T-helper 2 cell treated with Interferon-gamma antibody and Interleukin-4, amounts not matched to agents 5 μg/mL and 100 μg/mL, for 36 hours (primary cell): Measurements from ENCODE around the gene WDR27.

Experiments used
- DNase-seq: peaks from one replicate; pipeline ENCODE4 v3.0.0; 2021; ENCODE audit warnings: low spot score
- H3K27ac Mint-ChIP-seq: one replicate; pipeline ENCODE4 v1.8.0; 2021; ENCODE audit warnings: mild to moderate bottlenecking, mixed read lengths
- H3K27me3 Mint-ChIP-seq: one replicate; pipeline ENCODE4 v1.8.0; 2021; ENCODE audit warnings: low read depth, mixed read lengths
- H3K36me3 Mint-ChIP-seq: one replicate; pipeline ENCODE4 v1.8.0; 2021; ENCODE audit warnings: low read depth, mixed read lengths
- H3K4me1 Mint-ChIP-seq: one replicate; pipeline ENCODE4 v1.8.0; 2021; ENCODE audit warnings: low read depth, mixed read lengths
- H3K4me3 Mint-ChIP-seq: one replicate; pipeline ENCODE4 v1.8.0; 2022; ENCODE audit warnings: mild to moderate bottlenecking, moderate library complexity, mixed read lengths
- H3K9me3 Mint-ChIP-seq: one replicate; pipeline ENCODE4 v1.8.0; 2021; ENCODE audit warnings: mixed read lengths

Gene WDR27

GRCh38 chr6:169501128-169501527 is 200.7 kb downstream of the WDR27 start:
- Mint-ChIP-seq H3K27ac (no peak overlapping the region), H3K4me3 (no peak overlapping the region), H3K27me3 (peaks cover 6% of the 10 kb centered on the region), H3K36me3 (no peaks in the 10 kb centered on the region), H3K9me3 (no peaks in the 10 kb centered on the region), H3K4me1 (no peaks in the 10 kb centered on the region)
- no peak for DNase-seq

- H3K4me3 Mint-ChIP-seq, result no peak overlapping the region
- no peak for DNase-seq
- H3K27ac Mint-ChIP-seq, result no peak overlapping the region
- no peaks in the 10 kb centered on the region for H3K4me1 Mint-ChIP-seq
- no peaks in the 10 kb centered on the region for H3K36me3 Mint-ChIP-seq
- H3K27me3 Mint-ChIP-seq, result peaks cover 10% of the 10 kb centered on the region
- no peaks in the 10 kb centered on the region for H3K9me3 Mint-ChIP-seq
These were observed 201.1 kb downstream of the WDR27 start for GRCh38 chr6:169500688-169501087.

DNA sequence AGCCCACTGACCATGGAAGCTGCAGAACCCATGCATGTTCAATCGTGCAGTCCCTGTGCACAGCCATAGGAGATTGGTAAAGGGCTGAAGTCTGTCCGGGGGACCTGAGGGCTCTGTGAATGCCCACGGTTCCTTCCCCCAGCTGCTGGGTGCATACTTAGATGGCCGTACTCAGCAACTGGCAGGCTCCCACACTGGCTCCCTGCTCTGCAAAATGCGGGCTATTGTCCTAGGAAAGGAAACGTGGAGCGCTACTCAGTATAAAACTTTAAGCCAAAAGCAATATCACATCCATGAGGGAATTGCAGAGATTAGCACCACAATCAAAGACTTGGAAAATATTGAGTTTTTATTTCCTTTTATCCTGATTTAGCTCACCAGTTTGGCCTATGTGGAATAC is 202.0 kb downstream of the WDR27 start:
- no peak overlapping the region for H3K27ac Mint-ChIP-seq
- no peak for DNase-seq
- H3K27me3 Mint-ChIP-seq, result peaks cover 14% of the 10 kb centered on the region
- no peaks in the 10 kb centered on the region for H3K4me1 Mint-ChIP-seq
- H3K36me3 Mint-ChIP-seq, result no peaks in the 10 kb centered on the region
- no peak overlapping the region for H3K4me3 Mint-ChIP-seq
- H3K9me3 Mint-ChIP-seq, result no peaks in the 10 kb centered on the region

DNA sequence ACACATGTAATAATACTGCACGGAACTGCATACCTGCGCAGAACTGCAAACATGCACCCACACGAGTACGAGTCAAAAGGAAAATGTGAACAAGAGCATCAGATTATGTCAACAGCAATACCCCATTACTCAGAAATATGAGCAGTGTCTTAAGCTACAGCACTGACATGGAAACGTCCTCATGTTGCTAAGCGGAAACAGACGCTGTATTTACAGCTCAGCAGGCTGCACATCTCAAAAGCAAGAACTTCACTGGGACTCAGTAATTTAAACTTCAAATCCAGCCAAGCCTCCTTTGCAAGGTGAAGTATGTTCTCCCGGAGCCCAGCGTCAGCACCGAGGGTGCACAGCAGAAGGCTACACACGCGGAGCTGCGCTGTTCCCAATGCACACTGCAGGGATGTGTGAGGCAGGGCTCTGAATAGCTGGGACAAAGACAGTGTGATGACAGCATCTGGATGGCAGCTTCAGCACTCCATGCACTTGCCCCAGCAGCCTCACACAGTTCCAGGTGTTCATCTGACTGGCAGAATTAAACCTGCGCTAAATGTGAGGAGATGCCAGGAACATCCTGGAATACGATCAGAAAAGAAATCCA is 202.8 kb downstream of the WDR27 start:
- DNase-seq, result no peak
- no peak overlapping the region for H3K4me3 Mint-ChIP-seq
- H3K27me3 Mint-ChIP-seq, result peaks cover 14% of the 10 kb centered on the region
- no peaks in the 10 kb centered on the region for H3K4me1 Mint-ChIP-seq
- H3K27ac Mint-ChIP-seq, result no peak overlapping the region
- no peaks in the 10 kb centered on the region for H3K36me3 Mint-ChIP-seq
- H3K9me3 Mint-ChIP-seq, result no peaks in the 10 kb centered on the region

GRCh38 chr6:169495601-169496000 is 206.2 kb downstream of the WDR27 start:
- no peak overlapping the region for H3K4me3 Mint-ChIP-seq
- no peak for DNase-seq
- no peak overlapping the region for H3K27ac Mint-ChIP-seq
- no peaks in the 10 kb centered on the region for H3K36me3 Mint-ChIP-seq
- H3K27me3 Mint-ChIP-seq, result peaks cover 14% of the 10 kb centered on the region
- no peaks in the 10 kb centered on the region for H3K9me3 Mint-ChIP-seq
- no peaks in the 10 kb centered on the region for H3K4me1 Mint-ChIP-seq

GRCh38 chr6:169494038-169494437 is 207.8 kb downstream of the WDR27 start:
- Mint-ChIP-seq H3K27ac (no peak overlapping the region), H3K4me1 (no peaks in the 10 kb centered on the region), H3K4me3 (no peak overlapping the region), H3K9me3 (no peaks in the 10 kb centered on the region), H3K27me3 (peaks cover 14% of the 10 kb centered on the region), H3K36me3 (no peaks in the 10 kb centered on the region)
- no peak for DNase-seq

- Mint-ChIP-seq H3K27me3 (peaks cover 12% of the 10 kb centered on the region), H3K9me3 (no peaks in the 10 kb centered on the region), H3K27ac (no peak overlapping the region), H3K4me1 (no peaks in the 10 kb centered on the region), H3K4me3 (no peak overlapping the region), H3K36me3 (no peaks in the 10 kb centered on the region)
- DNase-seq, result no peak
These were observed 210.3 kb downstream of the WDR27 start for GRCh38 chr6:169491482-169491881.

DNA sequence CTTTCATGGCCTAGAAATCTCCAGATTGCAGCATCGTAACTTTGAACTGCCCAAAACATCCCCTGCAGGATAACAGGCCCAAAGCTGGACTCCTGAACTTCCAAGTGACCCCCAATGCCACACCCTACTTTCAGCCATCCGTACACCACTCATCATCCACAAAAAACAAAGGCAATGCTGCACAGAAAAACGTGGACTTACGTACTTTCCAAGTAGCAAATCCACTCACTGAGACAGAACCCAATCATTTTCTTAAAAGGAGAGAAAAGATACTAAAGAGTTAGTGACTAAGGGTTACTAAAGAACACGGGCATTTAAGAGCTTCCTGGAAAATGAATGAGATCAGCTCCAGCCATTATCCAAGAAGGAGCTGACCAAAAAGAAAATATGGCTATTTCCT is 211.0 kb downstream of the WDR27 start:
- no peaks in the 10 kb centered on the region for H3K9me3 Mint-ChIP-seq
- H3K4me3 Mint-ChIP-seq, result no peak overlapping the region
- peaks cover 5% of the 10 kb centered on the region for H3K27me3 Mint-ChIP-seq
- no peaks in the 10 kb centered on the region for H3K36me3 Mint-ChIP-seq
- H3K4me1 Mint-ChIP-seq, result no peaks in the 10 kb centered on the region
- DNase-seq, result no peak
- no peak overlapping the region for H3K27ac Mint-ChIP-seq

- no peaks in the 10 kb centered on the region for H3K36me3 Mint-ChIP-seq
- peaks cover 3% of the 10 kb centered on the region for H3K27me3 Mint-ChIP-seq
- no peaks in the 10 kb centered on the region for H3K9me3 Mint-ChIP-seq
- no peak for DNase-seq
- H3K27ac Mint-ChIP-seq, result no peak overlapping the region
- H3K4me1 Mint-ChIP-seq, result no peaks in the 10 kb centered on the region
- H3K4me3 Mint-ChIP-seq, result no peak overlapping the region
These were observed 211.6 kb downstream of the WDR27 start for GRCh38 chr6:169490246-169490641.

DNA sequence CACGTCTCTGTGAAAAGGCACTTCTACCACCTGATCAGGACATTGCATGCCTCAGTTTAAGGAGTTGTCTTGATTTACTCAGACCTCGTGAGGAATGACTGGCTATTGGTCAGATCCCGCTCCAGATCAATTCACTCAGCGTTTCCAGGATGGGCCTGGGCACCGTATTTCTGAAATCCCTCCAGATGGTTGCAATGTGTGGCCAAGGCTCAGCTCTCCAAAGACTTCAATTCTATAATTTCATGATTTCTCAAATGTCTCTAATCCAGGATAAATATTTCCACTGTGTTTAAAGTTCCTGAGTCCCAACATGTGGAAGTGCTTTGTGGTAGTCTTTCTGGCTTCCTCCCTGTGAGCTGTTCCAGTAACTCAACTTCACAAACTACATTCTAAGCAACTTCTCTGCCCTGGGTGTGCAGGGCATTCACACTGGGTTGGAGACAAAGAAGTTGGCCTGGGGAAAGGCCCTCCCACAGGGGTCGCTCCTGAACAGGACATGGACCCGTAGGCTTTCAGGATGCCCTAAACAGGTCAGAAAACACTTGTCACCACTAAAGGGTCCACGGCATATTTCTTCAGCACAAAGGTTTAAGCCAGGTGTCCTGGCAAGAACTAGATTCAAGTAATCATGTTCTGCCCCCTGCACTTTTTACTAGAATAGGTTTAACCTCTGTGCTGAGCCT is 212.1 kb downstream of the WDR27 start:
- no peaks in the 10 kb centered on the region for H3K4me1 Mint-ChIP-seq
- no peaks in the 10 kb centered on the region for H3K36me3 Mint-ChIP-seq
- no peaks in the 10 kb centered on the region for H3K9me3 Mint-ChIP-seq
- H3K4me3 Mint-ChIP-seq, result no peak overlapping the region
- no peak overlapping the region for H3K27ac Mint-ChIP-seq
- no peak for DNase-seq
- no peaks in the 10 kb centered on the region for H3K27me3 Mint-ChIP-seq

DNA sequence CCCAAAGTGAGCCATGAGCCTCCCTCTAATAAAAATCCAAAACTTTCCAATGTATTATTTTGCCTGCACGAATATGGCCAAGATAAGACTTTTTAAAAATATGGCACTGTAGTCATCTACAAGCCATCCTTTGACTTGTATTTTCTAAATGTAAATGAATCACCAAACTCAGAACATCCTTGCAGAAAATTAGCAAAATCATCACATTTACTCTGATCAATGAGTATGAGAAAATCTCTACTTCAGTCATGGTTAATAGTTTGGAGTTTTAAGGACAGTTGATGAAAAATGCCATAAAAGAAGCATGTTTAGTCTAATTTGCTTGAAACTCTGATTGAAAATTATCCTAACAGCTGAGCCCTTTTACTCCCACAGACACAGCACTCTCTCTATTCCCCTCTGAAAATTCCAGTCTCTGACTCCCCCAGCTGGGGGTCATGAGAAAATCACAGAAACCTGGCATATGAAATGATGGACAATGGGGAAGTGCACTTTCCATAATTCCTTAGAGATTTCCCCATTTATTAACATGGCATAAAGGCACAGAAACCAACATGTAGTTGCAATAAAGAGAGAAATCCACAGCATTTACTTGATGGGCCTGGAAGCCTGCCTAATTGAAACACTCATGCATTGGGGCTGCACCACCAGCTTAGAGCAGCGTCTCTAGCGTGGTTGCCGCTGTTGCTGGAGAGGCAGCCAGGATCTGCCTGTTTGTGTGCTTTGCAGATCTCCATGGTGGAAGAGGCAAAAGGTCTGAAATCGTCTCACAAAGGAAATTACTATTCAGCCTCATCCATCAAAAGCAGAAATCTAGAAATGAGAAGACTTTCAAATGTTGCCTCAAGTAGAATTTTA is 214.0 kb downstream of the WDR27 start:
- Mint-ChIP-seq H3K9me3 (peaks cover 7% of the 10 kb centered on the region), H3K27me3 (no peaks in the 10 kb centered on the region), H3K36me3 (no peaks in the 10 kb centered on the region), H3K27ac (no peak overlapping the region), H3K4me3 (no peak overlapping the region), H3K4me1 (no peaks in the 10 kb centered on the region)
- no peak for DNase-seq

- Mint-ChIP-seq H3K27me3 (no peaks in the 10 kb centered on the region), H3K9me3 (peaks cover 23% of the 10 kb centered on the region)
These were observed 221.9 kb downstream of the WDR27 start for GRCh38 chr6:169479783-169480495.

GRCh38 chr6:169474362-169474761 is 227.5 kb downstream of the WDR27 start:
- no peaks in the 10 kb centered on the region for H3K27me3 Mint-ChIP-seq

More at GRCh38 chr6:169479783-169480495, 221.9 kb downstream of the WDR27 start:
- no peaks in the 10 kb centered on the region for H3K36me3 Mint-ChIP-seq
- H3K4me1 Mint-ChIP-seq, result no peaks in the 10 kb centered on the region
- no peak overlapping the region for H3K4me3 Mint-ChIP-seq
- no peak for DNase-seq
- H3K27ac Mint-ChIP-seq, result no peak overlapping the region

GRCh38 chr6:169473663-169474062 is 228.2 kb downstream of the WDR27 start:
- no peak overlapping the region for H3K27ac Mint-ChIP-seq
- no peak for DNase-seq
- no peak overlapping the region for H3K4me3 Mint-ChIP-seq
- H3K36me3 Mint-ChIP-seq, result no peaks in the 10 kb centered on the region
- H3K9me3 Mint-ChIP-seq, result peaks cover 30% of the 10 kb centered on the region
- no peaks in the 10 kb centered on the region for H3K27me3 Mint-ChIP-seq
- no peaks in the 10 kb centered on the region for H3K4me1 Mint-ChIP-seq

More at GRCh38 chr6:169474362-169474761, 227.5 kb downstream of the WDR27 start:
- no peak overlapping the region for H3K4me3 Mint-ChIP-seq
- H3K4me1 Mint-ChIP-seq, result no peaks in the 10 kb centered on the region
- no peak for DNase-seq
- H3K27ac Mint-ChIP-seq, result no peak overlapping the region
- no peaks in the 10 kb centered on the region for H3K36me3 Mint-ChIP-seq
- H3K9me3 Mint-ChIP-seq, result peaks cover 25% of the 10 kb centered on the region
